Measurements from ENCODE around the gene RIN2.

DNA sequence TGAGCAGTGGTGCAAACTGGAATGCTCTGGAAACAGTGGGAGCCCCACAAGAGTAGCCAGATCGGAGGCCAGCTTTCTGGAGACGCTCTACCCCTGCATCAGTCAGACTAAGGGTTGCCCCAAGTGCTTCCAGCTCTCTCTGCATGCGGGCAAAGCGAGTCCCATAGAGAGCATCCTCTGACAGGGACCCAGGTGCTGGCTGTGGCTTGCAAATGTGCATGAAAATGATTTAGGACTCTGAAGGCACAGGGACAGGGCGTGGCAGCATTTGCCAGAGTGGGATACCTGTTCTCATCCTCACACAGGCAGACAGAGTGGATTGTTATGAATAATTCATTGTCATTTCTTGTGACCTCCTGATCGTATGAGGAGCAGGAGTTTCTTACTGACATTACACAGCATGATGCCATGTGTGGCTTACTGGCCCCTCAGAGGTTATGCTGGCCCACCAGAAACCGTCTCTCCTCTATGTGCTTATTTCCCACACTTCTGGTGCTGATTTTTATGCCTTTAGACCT lies 10.3 kb downstream of the RIN2 start:
- TF ChIP-seq, protein P1, sequence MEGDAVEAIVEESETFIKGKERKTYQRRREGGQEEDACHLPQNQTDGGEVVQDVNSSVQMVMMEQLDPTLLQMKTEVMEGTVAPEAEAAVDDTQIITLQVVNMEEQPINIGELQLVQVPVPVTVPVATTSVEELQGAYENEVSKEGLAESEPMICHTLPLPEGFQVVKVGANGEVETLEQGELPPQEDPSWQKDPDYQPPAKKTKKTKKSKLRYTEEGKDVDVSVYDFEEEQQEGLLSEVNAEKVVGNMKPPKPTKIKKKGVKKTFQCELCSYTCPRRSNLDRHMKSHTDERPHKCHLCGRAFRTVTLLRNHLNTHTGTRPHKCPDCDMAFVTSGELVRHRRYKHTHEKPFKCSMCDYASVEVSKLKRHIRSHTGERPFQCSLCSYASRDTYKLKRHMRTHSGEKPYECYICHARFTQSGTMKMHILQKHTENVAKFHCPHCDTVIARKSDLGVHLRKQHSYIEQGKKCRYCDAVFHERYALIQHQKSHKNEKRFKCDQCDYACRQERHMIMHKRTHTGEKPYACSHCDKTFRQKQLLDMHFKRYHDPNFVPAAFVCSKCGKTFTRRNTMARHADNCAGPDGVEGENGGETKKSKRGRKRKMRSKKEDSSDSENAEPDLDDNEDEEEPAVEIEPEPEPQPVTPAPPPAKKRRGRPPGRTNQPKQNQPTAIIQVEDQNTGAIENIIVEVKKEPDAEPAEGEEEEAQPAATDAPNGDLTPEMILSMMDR (IDR thresholded peaks at IDR 0.05; ENCODE audit: low read depth, low read length, missing input control), result no peak
- TF ChIP-seq RAD21 (IDR thresholded peaks at IDR 0.05) (no peak), EGR1 (IDR thresholded peaks at IDR 0.05; ENCODE audit: low read depth in 2 of 2) (no peak), TAF1 (conservative IDR thresholded peaks at IDR 0.05) (no peak), YY1 (IDR thresholded peaks at IDR 0.05) (no peak), RXRA (IDR thresholded peaks at IDR 0.05) (no peak)
- TF ChIP-seq, protein P2, sequence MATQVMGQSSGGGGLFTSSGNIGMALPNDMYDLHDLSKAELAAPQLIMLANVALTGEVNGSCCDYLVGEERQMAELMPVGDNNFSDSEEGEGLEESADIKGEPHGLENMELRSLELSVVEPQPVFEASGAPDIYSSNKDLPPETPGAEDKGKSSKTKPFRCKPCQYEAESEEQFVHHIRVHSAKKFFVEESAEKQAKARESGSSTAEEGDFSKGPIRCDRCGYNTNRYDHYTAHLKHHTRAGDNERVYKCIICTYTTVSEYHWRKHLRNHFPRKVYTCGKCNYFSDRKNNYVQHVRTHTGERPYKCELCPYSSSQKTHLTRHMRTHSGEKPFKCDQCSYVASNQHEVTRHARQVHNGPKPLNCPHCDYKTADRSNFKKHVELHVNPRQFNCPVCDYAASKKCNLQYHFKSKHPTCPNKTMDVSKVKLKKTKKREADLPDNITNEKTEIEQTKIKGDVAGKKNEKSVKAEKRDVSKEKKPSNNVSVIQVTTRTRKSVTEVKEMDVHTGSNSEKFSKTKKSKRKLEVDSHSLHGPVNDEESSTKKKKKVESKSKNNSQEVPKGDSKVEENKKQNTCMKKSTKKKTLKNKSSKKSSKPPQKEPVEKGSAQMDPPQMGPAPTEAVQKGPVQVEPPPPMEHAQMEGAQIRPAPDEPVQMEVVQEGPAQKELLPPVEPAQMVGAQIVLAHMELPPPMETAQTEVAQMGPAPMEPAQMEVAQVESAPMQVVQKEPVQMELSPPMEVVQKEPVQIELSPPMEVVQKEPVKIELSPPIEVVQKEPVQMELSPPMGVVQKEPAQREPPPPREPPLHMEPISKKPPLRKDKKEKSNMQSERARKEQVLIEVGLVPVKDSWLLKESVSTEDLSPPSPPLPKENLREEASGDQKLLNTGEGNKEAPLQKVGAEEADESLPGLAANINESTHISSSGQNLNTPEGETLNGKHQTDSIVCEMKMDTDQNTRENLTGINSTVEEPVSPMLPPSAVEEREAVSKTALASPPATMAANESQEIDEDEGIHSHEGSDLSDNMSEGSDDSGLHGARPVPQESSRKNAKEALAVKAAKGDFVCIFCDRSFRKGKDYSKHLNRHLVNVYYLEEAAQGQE (IDR thresholded peaks at IDR 0.05), result no peak
- TF ChIP-seq, protein P3, sequence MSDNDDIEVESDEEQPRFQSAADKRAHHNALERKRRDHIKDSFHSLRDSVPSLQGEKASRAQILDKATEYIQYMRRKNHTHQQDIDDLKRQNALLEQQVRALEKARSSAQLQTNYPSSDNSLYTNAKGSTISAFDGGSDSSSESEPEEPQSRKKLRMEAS (IDR thresholded peaks at IDR 0.05), result no peak

All from liver (tissue), 3 donors.